ENCODE measurements around the gene C10orf105. TPM values are rescaled to one million over a fixed set of nuclear protein-coding genes. Genes with fewer than 3 reads are reported as not detected.

Gene C10orf105
- total RNA-seq, 1 donor from 2014 or later: 0.10 TPM

- DNase-seq: peak; percentile 48
These were observed 17.6 kb upstream of the C10orf105 start for GRCh38 chr10:71737001-71737833.

DNA sequence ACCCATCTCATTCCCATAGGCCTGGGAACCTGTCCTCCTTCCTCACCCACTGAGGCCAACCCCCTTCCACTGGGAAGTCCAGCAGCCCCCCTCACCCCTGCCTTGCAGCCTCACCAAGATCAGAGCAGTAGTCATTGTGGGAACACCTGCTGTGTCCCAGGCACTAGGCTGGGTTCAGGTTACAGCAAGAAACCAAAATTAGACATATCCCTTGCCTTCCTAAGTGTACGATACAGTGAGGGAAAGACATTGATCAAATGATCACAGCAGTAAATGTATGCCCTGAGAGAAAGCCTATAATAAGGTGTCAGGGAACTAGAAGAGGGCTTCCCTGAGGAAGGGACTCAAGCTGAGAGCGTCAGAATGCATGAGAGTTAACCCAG is 17.0 kb upstream of the C10orf105 start:
- DNase-seq: peak; percentile 47

- DNase-seq: no peak
These were observed 16.4 kb upstream of the C10orf105 start for GRCh38 chr10:71735709-71736569.

- DNase-seq: no peak
These were observed 15.2 kb upstream of the C10orf105 start for GRCh38 chr10:71734797-71735196.

GRCh38 chr10:71731791-71732190 is 12.2 kb upstream of the C10orf105 start:
- DNase-seq: no peak

DNA sequence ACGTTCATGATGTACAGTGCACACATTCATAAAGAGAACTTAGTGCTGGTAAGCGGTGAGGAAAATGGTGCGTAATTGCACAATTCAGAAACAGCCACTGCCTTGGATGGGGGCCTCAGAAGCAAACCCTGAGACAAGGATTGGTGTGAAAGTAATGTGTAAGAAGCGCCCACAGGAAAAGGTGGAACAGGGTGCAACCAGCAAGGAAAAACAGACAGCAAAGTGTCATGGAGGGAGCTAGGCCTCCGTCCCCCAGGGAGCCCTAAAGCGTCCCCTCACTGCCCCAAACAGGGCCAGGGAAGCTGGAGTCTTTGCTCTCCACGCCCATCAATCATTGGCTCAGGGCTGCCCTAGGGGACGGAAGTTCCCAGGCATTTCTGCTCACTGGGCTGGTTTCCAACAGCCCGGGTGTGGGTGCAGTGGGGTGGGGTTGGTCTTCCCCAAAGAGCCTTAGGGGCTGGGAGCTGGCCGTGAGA is 9.6 kb upstream of the C10orf105 start:
- DNase-seq: peak; percentile 66

- DNase-seq: peak; percentile 90
These were observed 8.5 kb upstream of the C10orf105 start for GRCh38 chr10:71727738-71728737.

- no peak for DNase-seq
These were observed 7.6 kb upstream of the C10orf105 start for GRCh38 chr10:71727105-71727737.

DNA sequence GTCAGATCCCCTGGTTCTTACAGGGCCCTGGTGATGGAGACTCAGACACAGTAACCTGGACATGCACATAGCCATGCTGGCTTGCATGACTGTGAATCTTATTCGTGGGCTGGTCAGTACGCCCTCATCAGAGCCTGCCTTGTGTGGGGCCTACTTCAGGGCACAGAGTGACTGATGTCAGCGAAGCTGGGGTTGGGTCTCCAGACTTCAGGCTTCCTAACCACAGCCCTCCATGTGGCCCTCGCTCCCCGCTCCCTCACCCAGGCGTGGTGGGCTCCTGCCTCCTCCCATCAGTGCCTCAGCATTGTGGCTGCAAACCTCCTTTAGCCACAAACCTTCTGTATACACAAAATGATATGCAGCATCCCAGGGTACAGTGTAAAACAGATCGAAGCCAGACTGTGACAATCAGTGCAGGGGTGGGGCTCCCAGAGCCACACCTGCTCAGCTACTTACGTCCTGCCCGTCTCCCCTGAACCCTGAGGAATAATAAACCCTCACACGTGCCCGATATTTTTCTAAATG is 7.1 kb upstream of the C10orf105 start:
- DNase-seq: no peak

GRCh38 chr10:71725998-71726579 is 6.5 kb upstream of the C10orf105 start:
- peak; percentile 22 for DNase-seq

DNA sequence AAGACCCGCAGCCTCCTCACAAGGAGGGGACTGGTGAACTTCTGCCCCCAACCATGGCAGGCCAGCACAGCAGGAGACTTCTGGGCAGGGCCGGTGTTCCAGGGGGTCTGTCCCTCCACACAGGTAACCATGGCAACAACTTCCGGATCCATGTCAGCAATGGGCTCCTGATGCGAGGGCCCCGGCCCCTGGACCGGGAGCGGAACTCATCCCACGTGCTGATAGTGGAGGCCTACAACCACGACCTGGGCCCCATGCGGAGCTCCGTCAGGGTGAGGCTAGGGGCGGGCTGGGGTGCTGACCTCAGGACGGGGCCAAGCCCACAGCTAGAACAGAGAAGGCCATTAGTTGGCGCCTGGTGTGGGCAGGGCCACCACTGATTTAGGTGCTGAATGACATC is 5.7 kb upstream of the C10orf105 start:
- no peak for DNase-seq

DNA sequence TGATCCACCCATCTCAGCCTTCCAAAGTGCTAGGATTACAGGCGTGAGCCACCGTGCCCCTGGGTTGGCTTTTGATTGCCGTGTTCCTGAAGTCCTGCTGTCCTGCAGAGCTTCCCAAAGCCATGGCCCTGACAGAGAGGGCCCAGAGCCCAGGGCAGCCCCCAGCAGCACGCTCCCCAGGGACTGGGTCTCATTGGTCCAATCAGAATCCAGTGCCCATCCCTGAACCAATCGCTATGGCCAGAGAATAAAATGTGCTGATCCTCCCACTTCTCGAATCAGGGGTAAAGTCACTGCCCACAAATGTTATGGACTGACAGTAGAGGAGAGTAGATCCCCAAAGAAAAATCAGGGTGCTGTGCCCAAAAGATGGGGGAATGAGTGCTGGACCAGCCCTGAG is 5.0 kb upstream of the C10orf105 start:
- no peak for DNase-seq

DNA sequence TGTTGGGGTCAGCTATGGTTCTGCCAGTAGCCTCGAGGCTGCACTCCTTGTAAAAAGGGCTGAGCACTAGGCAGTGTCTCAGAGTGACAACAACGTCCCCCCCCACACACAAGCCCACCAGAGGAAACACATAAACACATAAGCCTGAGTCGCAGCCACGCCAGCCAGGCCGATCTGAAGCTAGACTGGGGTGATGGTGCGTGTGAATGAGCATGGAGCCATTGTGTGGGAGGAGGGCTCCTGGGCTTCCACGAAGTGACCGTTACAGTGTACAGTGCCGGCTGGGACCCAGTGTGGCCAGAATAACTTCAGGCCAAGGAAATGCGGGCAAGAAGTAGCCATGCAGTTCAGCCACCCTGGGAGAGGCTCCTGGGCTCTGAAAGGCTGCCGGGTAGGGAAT is 3.7 kb upstream of the C10orf105 start:
- no peak for DNase-seq

DNA sequence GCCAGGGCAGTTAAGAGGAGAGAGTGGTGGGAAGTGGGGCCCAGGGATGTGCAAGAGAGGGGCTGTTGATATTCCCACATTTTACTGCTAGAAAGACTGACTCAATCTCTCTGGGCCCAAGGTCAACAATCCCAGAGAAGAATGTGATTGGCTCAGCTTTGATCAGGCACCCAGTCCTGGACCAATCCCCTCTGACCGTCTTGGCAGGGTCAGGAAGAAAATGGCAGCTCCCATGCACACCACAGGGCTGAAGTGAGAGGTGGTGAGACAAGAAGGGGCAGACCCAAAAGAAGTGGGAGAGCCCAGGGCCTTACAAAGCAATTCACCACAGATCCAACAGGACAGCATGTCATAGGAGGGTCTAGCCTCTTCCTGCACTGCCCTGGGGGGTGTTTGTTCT is 3.3 kb upstream of the C10orf105 start:
- DNase-seq: no peak

- DNase-seq: no peak
These were observed 1.7 kb upstream of the C10orf105 start for GRCh38 chr10:71721313-71721712.

- DNase-seq: peak; percentile 43
These were observed 710 bp upstream of the C10orf105 start for GRCh38 chr10:71720288-71720687.

- no peak for DNase-seq
These were observed 536 bp downstream of the C10orf105 start for GRCh38 chr10:71719042-71719441.

- DNase-seq: peak; percentile 61
These were observed 1.3 kb downstream of the C10orf105 start for GRCh38 chr10:71718165-71718698.

GRCh38 chr10:71717551-71717951 is 2.0 kb downstream of the C10orf105 start:
- peak; percentile 43 for DNase-seq

DNA sequence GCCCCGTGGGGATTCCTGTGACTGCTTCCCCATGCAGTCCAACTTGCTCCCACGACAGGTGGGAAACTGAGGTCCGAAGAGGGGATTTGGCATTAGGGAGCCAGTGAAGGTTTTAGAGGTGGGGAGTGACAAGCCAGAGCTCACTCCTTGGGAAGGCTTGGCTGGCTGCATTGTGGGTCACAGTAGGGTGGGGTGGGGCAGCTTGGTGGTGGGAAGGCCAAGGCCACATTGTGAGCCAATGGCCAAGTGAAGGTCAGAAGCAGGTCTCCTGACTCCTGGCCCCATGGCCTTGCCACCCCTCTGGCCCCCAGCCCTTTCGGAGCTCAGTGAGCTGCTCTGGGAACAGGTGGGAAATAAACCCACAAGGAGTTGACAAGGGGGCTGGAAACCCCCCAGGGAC is 2.5 kb downstream of the C10orf105 start:
- no peak for DNase-seq
